Panc1 (cell line): Measurements from ENCODE around the gene ATE1.

Source experiments
- SIN3A ChIP-seq: IDR thresholded peaks from 2 replicates; pipeline ENCODE4 v1.6.1; 2012; ENCODE audit warnings: low read depth, mild to moderate bottlenecking, low read length, moderate library complexity, borderline replicate concordance; ENCODE audit not compliant: insufficient read depth
- TF ChIP-seq, protein P1 (sequence below): fragments of 450-650 bp; IDR thresholded peaks from 2 replicates; pipeline ENCODE4 v1.5.1; 2017; ENCODE audit warnings: mild to moderate bottlenecking

DNA sequence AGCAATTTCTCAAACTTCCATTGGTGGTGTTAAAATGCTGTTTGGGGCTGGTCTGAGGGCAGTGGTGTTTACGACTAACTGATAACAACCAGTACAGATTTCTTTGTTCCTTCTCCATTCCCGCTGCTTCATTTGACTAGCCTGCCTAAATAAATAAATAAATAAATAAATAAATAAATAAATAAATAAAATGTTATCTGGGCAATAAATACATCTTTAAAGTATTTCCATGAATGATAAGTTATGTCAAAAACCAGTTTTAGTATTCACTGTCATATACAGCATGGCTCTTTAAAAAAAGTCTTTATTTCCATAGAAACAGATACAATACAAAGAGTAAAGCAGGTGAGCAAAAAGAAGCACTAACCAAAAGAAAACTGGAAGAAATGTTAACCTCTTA, 81.3 kb downstream of the ATE1 start:
- no peak for TF ChIP-seq SIN3A
- TF ChIP-seq, protein P1, sequence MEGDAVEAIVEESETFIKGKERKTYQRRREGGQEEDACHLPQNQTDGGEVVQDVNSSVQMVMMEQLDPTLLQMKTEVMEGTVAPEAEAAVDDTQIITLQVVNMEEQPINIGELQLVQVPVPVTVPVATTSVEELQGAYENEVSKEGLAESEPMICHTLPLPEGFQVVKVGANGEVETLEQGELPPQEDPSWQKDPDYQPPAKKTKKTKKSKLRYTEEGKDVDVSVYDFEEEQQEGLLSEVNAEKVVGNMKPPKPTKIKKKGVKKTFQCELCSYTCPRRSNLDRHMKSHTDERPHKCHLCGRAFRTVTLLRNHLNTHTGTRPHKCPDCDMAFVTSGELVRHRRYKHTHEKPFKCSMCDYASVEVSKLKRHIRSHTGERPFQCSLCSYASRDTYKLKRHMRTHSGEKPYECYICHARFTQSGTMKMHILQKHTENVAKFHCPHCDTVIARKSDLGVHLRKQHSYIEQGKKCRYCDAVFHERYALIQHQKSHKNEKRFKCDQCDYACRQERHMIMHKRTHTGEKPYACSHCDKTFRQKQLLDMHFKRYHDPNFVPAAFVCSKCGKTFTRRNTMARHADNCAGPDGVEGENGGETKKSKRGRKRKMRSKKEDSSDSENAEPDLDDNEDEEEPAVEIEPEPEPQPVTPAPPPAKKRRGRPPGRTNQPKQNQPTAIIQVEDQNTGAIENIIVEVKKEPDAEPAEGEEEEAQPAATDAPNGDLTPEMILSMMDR = no peak
